Caco-2 (cell line): Measurements from ENCODE around the gene HPN. TPM values are rescaled to one million over a fixed set of nuclear protein-coding genes. Genes with fewer than 3 reads are reported as not detected.

ENCODE experiments used
- BruUV-seq: library from RNA; stranded (reverse); fragments of 400-500 nt; replicated peaks from 2 replicates; lab custom pipeline; 2021; lab: Mats Ljungman, UMichigan
- CTCF ChIA-PET: fragments of 300-600 bp; sonication (Branson Sonifier 250); formaldehyde crosslinking; loops from one replicate; lab custom pipeline; 2022; ENCODE audit warnings: antibody characterized with exemption; lab: Charles Lee
- POLR2A ChIA-PET: fragments of 300-600 bp; sonication (Branson Sonifier 250); formaldehyde crosslinking; loops from one replicate; lab custom pipeline; 2022; ENCODE audit warnings: antibody characterized with exemption; lab: Charles Lee
- DNase-seq, 2 experiments: peaks; one replicate each; pipeline versions ENCODE4 v3.0.0 to v3.0.0-alpha.2; 2020 to 2022
- H3K27me3 ChIP-seq: replicated peaks from 2 replicates; pipeline ENCODE4 v1.6.0; 2011; ENCODE audit warnings: low read length; ENCODE audit not compliant: control insufficient read depth, insufficient read depth
- H3K36me3 ChIP-seq: 2 replicates; pipeline ENCODE4 v1.5.1; 2011; ENCODE audit warnings: low read length; ENCODE audit not compliant: control insufficient read depth, insufficient read depth
- H3K4me1 ChIP-seq: fragments of 250-450 bp; sonication (Bioruptor Pico); 2 replicates; pipeline ENCODE4 v1.5.1; 2020; ENCODE audit warnings: mild to moderate bottlenecking
- H3K4me3 ChIP-seq: 2 replicates; pipeline ENCODE4 v1.5.1; 2011; ENCODE audit warnings: low read depth, mild to moderate bottlenecking, control low read depth, low read length
- H3K9me3 ChIP-seq: fragments of 250-450 bp; sonication (Bioruptor Pico); 2 replicates; pipeline ENCODE4 v1.5.1; 2020; ENCODE audit warnings: mild to moderate bottlenecking, moderate library complexity
- H3K27ac Mint-ChIP-seq: one replicate; pipeline ENCODE4 v1.8.0; 2022; ENCODE audit warnings: mixed read lengths; ENCODE audit not compliant: unreplicated experiment
- H3K27me3 Mint-ChIP-seq: one replicate; pipeline ENCODE4 v1.8.0; 2022; ENCODE audit warnings: mixed read lengths; ENCODE audit not compliant: insufficient read depth, unreplicated experiment
- H3K36me3 Mint-ChIP-seq: one replicate; pipeline ENCODE4 v1.8.0; 2022; ENCODE audit warnings: mild to moderate bottlenecking, mixed read lengths; ENCODE audit not compliant: insufficient read depth, unreplicated experiment
- H3K4me1 Mint-ChIP-seq: one replicate; pipeline ENCODE4 v1.8.0; 2022; ENCODE audit warnings: low read depth, mixed read lengths; ENCODE audit not compliant: unreplicated experiment
- H3K4me3 Mint-ChIP-seq: one replicate; pipeline ENCODE4 v1.8.0; 2022; ENCODE audit warnings: mild to moderate bottlenecking, moderate library complexity, mixed read lengths; ENCODE audit not compliant: unreplicated experiment
- H3K9me3 Mint-ChIP-seq: one replicate; pipeline ENCODE4 v1.8.0; 2022; ENCODE audit warnings: mixed read lengths; ENCODE audit not compliant: unreplicated experiment
- intact Hi-C: fragments of 100-400 bp; cut with micrococcal nuclease; formaldehyde crosslinking; loops from one replicate; pipeline ENCODE4 v1.10.0; 2022; ENCODE audit not compliant: unreplicated experiment
- total RNA-seq: library from RNA; stranded (reverse); gene quantifications from 2 replicates; pipeline ENCODE4 v1.2.3, GENCODE V29; 2022
- TF ChIP-seq, protein P1 (sequence below), 2 experiments: fragments of 200-600 bp in 1 of 2; IDR thresholded peaks; 1 replicate in 1 of 2; 2 replicates in 1 of 2; pipeline versions ENCODE4 v1.5.1 to v1.8.0; 2011 to 2022; ENCODE audit warnings: antibody characterized with exemption in 1 of 2, control low read depth in 1 of 2, inconsistent platforms in 1 of 2, low read depth in 1 of 2, low read length in 1 of 2, mild to moderate bottlenecking in 1 of 2, moderate library complexity in 1 of 2; ENCODE audit not compliant: insufficient read depth in 1 of 2, severe bottlenecking in 1 of 2, unreplicated experiment in 1 of 2

The HPN gene
- total RNA-seq, 1 experiment from 2014 or later = 20.8 TPM

DNA sequence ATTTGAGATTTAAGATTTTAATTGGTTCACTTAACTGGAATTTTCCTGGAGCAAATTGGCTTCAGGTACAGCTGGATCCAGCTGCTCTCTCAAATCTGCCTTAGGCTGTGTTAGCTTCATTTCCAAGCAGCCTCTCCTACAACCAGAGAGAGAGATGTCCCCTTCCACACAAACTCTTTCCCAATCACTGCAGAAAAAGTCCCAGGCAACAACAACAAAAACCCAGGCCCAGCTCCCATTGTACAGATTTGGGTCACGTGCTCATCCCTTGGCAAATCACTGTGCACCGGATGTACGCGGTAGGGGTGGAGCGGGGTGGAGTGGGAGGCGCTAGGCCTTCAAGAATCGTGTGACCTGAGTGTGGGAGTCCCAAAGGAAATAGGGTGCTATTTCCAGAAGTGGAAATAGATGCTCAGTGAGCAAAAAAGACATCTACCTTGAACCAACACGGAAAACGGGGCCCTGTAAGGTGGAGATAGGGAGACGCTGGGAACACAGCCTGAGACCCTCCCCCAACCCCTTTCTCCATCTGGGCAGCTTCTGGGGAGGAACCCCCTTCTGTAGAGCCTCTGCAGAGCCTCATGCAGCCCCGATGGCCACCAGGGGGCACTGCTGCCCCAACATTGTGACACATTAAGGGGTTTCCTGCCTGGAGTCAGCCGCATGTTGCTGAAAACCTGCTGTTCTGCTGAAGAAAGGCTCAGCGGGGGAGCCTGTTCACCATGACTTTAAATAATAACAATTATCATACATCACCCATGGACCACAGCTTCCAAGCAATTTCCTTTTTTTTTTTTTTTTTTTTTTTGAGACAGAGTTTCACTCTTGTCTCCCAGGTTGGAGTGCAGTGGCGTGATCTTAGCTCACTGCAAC is 25.4 kb downstream of the HPN start:
- peak; percentile 85 to 92 for DNase-seq
- H3K4me3 Mint-ChIP-seq = peak overlapping the region; percentile 43
- ChIA-PET CTCF (interaction anchor here (0.6 to 1.8 kb wide), 19 partner anchors 11 to 1037 kb away, joined by 3 to 24 read pairs (median 4); partner anchors contain the start of genes FXYD3, FXYD5, HPN and LGI4), POLR2A (interaction anchor here (0.6 kb wide), 1 partner anchor 390 kb away, joined by 3 read pairs; the partner anchor contains the start of gene SCGB2B2)
- H3K9me3 Mint-ChIP-seq = no peaks in the 10 kb centered on the region
- H3K27me3 ChIP-seq = no peaks in the 10 kb centered on the region; the same call in 1 of the 2 replicates
- no peaks in the 10 kb centered on the region for H3K36me3 Mint-ChIP-seq
- intact Hi-C loops = loop anchor here (1.0 to 10.0 kb wide), 4 partner anchors 22 to 178 kb away; partner anchors contain the start of genes LGI4 and LSR
- TF ChIP-seq, protein P1, sequence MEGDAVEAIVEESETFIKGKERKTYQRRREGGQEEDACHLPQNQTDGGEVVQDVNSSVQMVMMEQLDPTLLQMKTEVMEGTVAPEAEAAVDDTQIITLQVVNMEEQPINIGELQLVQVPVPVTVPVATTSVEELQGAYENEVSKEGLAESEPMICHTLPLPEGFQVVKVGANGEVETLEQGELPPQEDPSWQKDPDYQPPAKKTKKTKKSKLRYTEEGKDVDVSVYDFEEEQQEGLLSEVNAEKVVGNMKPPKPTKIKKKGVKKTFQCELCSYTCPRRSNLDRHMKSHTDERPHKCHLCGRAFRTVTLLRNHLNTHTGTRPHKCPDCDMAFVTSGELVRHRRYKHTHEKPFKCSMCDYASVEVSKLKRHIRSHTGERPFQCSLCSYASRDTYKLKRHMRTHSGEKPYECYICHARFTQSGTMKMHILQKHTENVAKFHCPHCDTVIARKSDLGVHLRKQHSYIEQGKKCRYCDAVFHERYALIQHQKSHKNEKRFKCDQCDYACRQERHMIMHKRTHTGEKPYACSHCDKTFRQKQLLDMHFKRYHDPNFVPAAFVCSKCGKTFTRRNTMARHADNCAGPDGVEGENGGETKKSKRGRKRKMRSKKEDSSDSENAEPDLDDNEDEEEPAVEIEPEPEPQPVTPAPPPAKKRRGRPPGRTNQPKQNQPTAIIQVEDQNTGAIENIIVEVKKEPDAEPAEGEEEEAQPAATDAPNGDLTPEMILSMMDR (IDR thresholded peaks at IDR 0.05; ENCODE audit: insufficient read depth in 1 of 2, low read depth in 1 of 2, low read length in 1 of 2, severe bottlenecking in 1 of 2, unreplicated experiment in 1 of 2) = peak; percentile 95 to 96
- no peaks in the 10 kb centered on the region for H3K36me3 ChIP-seq
- no peak overlapping the region for H3K27ac Mint-ChIP-seq
- no peak overlapping the region for H3K4me3 ChIP-seq
- H3K4me1 Mint-ChIP-seq = no peaks in the 10 kb centered on the region
- H3K4me1 ChIP-seq = no peaks in the 10 kb centered on the region
- BruUV-seq = no TSS peak
- peaks cover 8% of the 10 kb centered on the region; the same call in 1 of the 2 replicates for H3K9me3 ChIP-seq
- peaks cover 3% of the 10 kb centered on the region for H3K27me3 Mint-ChIP-seq

DNA sequence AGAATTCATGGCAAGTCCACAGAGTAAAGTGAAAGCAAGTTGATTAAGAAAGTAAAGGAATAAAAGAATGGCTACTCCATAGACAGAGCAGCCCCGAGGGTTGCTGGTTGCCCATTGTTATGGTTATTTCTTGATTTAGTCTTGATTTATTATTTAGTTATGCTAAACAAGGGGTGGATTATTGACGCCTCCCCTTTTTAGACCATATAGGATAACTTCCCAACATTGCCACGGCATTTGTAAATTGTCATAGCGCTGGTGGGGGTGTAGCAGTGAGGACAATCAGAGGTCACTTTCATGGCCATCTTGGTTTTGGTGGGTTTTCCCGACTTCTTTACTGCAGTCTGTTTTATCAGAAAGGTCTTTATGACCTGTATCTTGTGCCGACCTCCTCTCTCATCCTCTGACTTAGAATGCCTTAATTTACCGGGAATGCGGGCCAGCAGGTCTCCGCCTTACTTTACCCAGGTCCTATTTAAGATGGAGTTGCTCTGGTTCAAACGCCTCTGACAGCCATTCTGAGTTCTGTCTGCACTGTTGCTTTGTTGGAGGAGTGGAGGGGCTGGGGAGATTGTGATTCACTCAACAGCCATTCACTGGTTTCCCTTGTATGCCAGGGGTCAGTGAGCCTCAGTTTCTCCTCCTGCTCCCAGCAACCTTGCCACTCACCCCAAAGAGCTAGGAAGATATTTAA is 27.6 kb downstream of the HPN start:
- CTCF ChIA-PET = interaction anchor here (0.8 to 1.6 kb wide), 2 partner anchors 25 to 68 kb away, joined by 3 read pairs; no protein-coding TSS in a partner anchor
- intact Hi-C loops = loop anchor here (10.0 kb wide), 1 partner anchor 176 kb away; the partner anchor contains the start of gene LSR

More for the DNA sequence above, 27.6 kb downstream of the HPN start:
- no peaks in the 10 kb centered on the region for H3K9me3 Mint-ChIP-seq
- Histone ChIP-seq H3K4me3 (no peak overlapping the region), H3K27me3 (no peaks in the 10 kb centered on the region), H3K36me3 (no peaks in the 10 kb centered on the region), H3K4me1 (no peaks in the 10 kb centered on the region), H3K9me3 (peaks cover 8% of the 10 kb centered on the region; the same call in 1 of the 2 replicates)
- H3K27ac Mint-ChIP-seq = peak overlapping the region; percentile 12
- no peaks in the 10 kb centered on the region for H3K27me3 Mint-ChIP-seq
- TF ChIP-seq, protein P1 (IDR thresholded peaks at IDR 0.05; ENCODE audit: insufficient read depth in 1 of 2, low read depth in 1 of 2, low read length in 1 of 2, severe bottlenecking in 1 of 2, unreplicated experiment in 1 of 2) = no peak
- POLR2A ChIA-PET = no interaction called here
- BruUV-seq = no TSS peak
- no peak overlapping the region for H3K4me3 Mint-ChIP-seq
- no peaks in the 10 kb centered on the region for H3K4me1 Mint-ChIP-seq
- no peak for DNase-seq
- no peaks in the 10 kb centered on the region for H3K36me3 Mint-ChIP-seq
